Common myeloid progenitor, CD34-positive (primary cell): ENCODE measurements around the gene PHGDH.

Experiments used
- CTCF ChIA-PET: fragments of 350-600 bp; sonication (Branson Sonifier 250); formaldehyde crosslinking; loops from one replicate; lab custom pipeline; 2021; ENCODE audit warnings: antibody characterized with exemption; lab: Charles Lee
- POLR2A ChIA-PET: fragments of 350-600 bp; sonication (Branson Sonifier 250); formaldehyde crosslinking; loops from one replicate; lab custom pipeline; 2021; ENCODE audit warnings: antibody characterized with exemption; lab: Charles Lee
- DNase-seq, 3 donors: peaks; one replicate each; pipeline versions ENCODE4 v3.0.0 to v3.0.0-alpha.2; 2013
- H3K27ac ChIP-seq, 2 experiments: 1 replicate in 1 of 2; 2 replicates in 1 of 2; pipeline ENCODE4 v1.7.0; 2013; ENCODE audit warnings: inconsistent platforms in 2 of 2, low read length in 2 of 2, mild to moderate bottlenecking in 2 of 2, low read depth in 1 of 2, moderate library complexity in 1 of 2; ENCODE audit not compliant: severe bottlenecking in 2 of 2, insufficient read depth in 1 of 2, poor library complexity in 1 of 2
- H3K27me3 ChIP-seq, 5 experiments: replicated peaks in 2 of 5; 1 replicate in 3 of 5; 2 replicates in 2 of 5; pipeline versions ENCODE4 v1.6.1 to v1.7.0; 2013; ENCODE audit warnings: low read length in 4 of 5, mild to moderate bottlenecking in 2 of 5, moderate library complexity in 2 of 5, inconsistent platforms in 1 of 5; ENCODE audit not compliant: insufficient read depth in 5 of 5, control insufficient read depth in 4 of 5
- H3K36me3 ChIP-seq, 4 experiments: 1 replicate in 2 of 4; 2 replicates in 2 of 4; pipeline versions ENCODE4 v1.6.1 to v1.7.0; 2013; ENCODE audit warnings: low read length in 3 of 4, control low read depth in 1 of 4, mild to moderate bottlenecking in 1 of 4; ENCODE audit not compliant: control insufficient read depth in 4 of 4, insufficient read depth in 4 of 4
- H3K4me1 ChIP-seq, 4 experiments: 1 replicate in 3 of 4; 2 replicates in 1 of 4; pipeline versions ENCODE4 v1.6.1 to v1.7.1; 2013; ENCODE audit warnings: low read length in 3 of 4, mild to moderate bottlenecking in 3 of 4, control low read depth in 1 of 4, inconsistent platforms in 1 of 4, moderate library complexity in 1 of 4; ENCODE audit not compliant: control insufficient read depth in 4 of 4, insufficient read depth in 4 of 4; ENCODE audit errors: control extremely low read depth in 1 of 4
- H3K4me3 ChIP-seq, 7 experiments: 1 replicate in 4 of 7; 2 replicates in 3 of 7; pipeline versions ENCODE4 v1.5.1 to v1.7.0; 2013; ENCODE audit warnings: mild to moderate bottlenecking in 7 of 7, low read length in 6 of 7, moderate library complexity in 6 of 7, inconsistent platforms in 2 of 7, low read depth in 2 of 7, control low read depth in 1 of 7; ENCODE audit not compliant: insufficient read depth in 4 of 7, control insufficient read depth in 1 of 7; ENCODE audit errors: extremely low read depth in 1 of 7
- H3K9me3 ChIP-seq, 5 experiments: 1 replicate in 4 of 5; 2 replicates in 1 of 5; pipeline versions ENCODE4 v1.6.1 to v1.7.1; 2013; ENCODE audit warnings: low read length in 4 of 5, mild to moderate bottlenecking in 2 of 5, inconsistent platforms in 1 of 5, low read depth in 1 of 5, moderate library complexity in 1 of 5; ENCODE audit not compliant: control insufficient read depth in 4 of 5, insufficient read depth in 2 of 5; ENCODE audit errors: control extremely low read depth in 1 of 5
- WGBS: methylation state at CpG from one replicate; pipeline ENCODE4 v1.1.5; 2013; ENCODE audit not compliant: insufficient coverage; 5-methylcytosine and 5-hydroxymethylcytosine counted together

The PHGDH gene

GRCh38 chr1:119735217-119735616 is 23.5 kb downstream of the PHGDH start:
- no peak for DNase-seq
- CTCF ChIA-PET, result interaction anchor here (1.2 to 1.5 kb wide), 3 partner anchors 9 to 60 kb away, joined by 3 read pairs; no protein-coding TSS in a partner anchor
- Histone ChIP-seq H3K4me3 (no peak overlapping the region), H3K27ac (no peak overlapping the region), H3K9me3 (no peaks in the 10 kb centered on the region), H3K4me1 (peaks cover 0 to 11% (median 5%) of the 10 kb centered on the region in 4 experiments), H3K36me3 (peaks cover 12 to 90% (median 60%) of the 10 kb centered on the region in 4 experiments), H3K27me3 (no peaks in the 10 kb centered on the region)
- POLR2A ChIA-PET, result no interaction called here
- 96% methylated on average over 14 of the region's 14 CpGs for WGBS

GRCh38 chr1:119736649-119737039 is 24.9 kb downstream of the PHGDH start:
- 100% methylated on average over 1 of the region's 2 CpGs for WGBS
- no peaks in the 10 kb centered on the region for H3K9me3 ChIP-seq
- ChIA-PET CTCF (interaction anchor here (1.2 to 1.8 kb wide), 3 partner anchors 13 to 73 kb away, joined by 3 to 5 read pairs (median 4); no protein-coding TSS in a partner anchor), POLR2A (no interaction called here)
- H3K27ac ChIP-seq, result no peak overlapping the region
- H3K27me3 ChIP-seq, result no peaks in the 10 kb centered on the region
- H3K4me3 ChIP-seq, result no peak overlapping the region
- H3K4me1 ChIP-seq, result peaks cover 0 to 11% (median 5%) of the 10 kb centered on the region in 4 experiments
- DNase-seq, result peak in 1 of 3 donors; percentile 22
- peaks cover 10 to 91% (median 57%) of the 10 kb centered on the region in 4 experiments for H3K36me3 ChIP-seq

GRCh38 chr1:119737040-119737682 is 25.4 kb downstream of the PHGDH start:
- POLR2A ChIA-PET, result no interaction called here
- peaks cover 10 to 91% (median 58%) of the 10 kb centered on the region in 4 experiments for H3K36me3 ChIP-seq
- H3K4me1 ChIP-seq, result peaks cover 0 to 11% (median 5%) of the 10 kb centered on the region in 4 experiments
- WGBS, result 27% methylated on average over 16 of the region's 16 CpGs
- no peaks in the 10 kb centered on the region for H3K27me3 ChIP-seq
- DNase-seq, result peak; percentile 87 to 97 (median 95)
- no peak overlapping the region for H3K4me3 ChIP-seq
- no peaks in the 10 kb centered on the region for H3K9me3 ChIP-seq
- H3K27ac ChIP-seq, result no peak overlapping the region
- CTCF ChIA-PET, result interaction anchor here (1.2 to 1.8 kb wide), 3 partner anchors 13 to 72 kb away, joined by 3 to 5 read pairs (median 4); no protein-coding TSS in a partner anchor

GRCh38 chr1:119738100-119738720 is 26.5 kb downstream of the PHGDH start:
- no peaks in the 10 kb centered on the region for H3K27me3 ChIP-seq

GRCh38 chr1:119739150-119739549 is 27.4 kb downstream of the PHGDH start:
- Histone ChIP-seq H3K9me3 (no peaks in the 10 kb centered on the region), H3K4me1 (peaks cover 0 to 11% (median 5%) of the 10 kb centered on the region in 4 experiments), H3K27ac (no peak overlapping the region), H3K27me3 (no peaks in the 10 kb centered on the region), H3K36me3 (peaks cover 12 to 95% (median 56%) of the 10 kb centered on the region in 4 experiments), H3K4me3 (no peak overlapping the region)
- WGBS, result 97% methylated on average over 4 of the region's 6 CpGs
- CTCF ChIA-PET, result interaction anchor here (1.6 kb wide), 1 partner anchor 125 kb away, joined by 4 read pairs; no protein-coding TSS in a partner anchor
- POLR2A ChIA-PET, result interaction anchor here (0.7 kb wide), 1 partner anchor 71 kb away, joined by 3 read pairs; no protein-coding TSS in a partner anchor
- DNase-seq, result no peak

More at GRCh38 chr1:119738100-119738720, 26.5 kb downstream of the PHGDH start:
- POLR2A ChIA-PET, result no interaction called here
- Histone ChIP-seq H3K4me3 (no peak overlapping the region), H3K27ac (no peak overlapping the region), H3K36me3 (peaks cover 12 to 93% (median 60%) of the 10 kb centered on the region in 4 experiments), H3K9me3 (no peaks in the 10 kb centered on the region), H3K4me1 (peaks cover 0 to 11% (median 5%) of the 10 kb centered on the region in 4 experiments)
- 97% methylated on average over 5 of the region's 7 CpGs for WGBS
- DNase-seq, result no peak
- CTCF ChIA-PET, result interaction anchor here (1.8 kb wide), 1 partner anchor 14 kb away, joined by 5 read pairs; no protein-coding TSS in a partner anchor

- no peak overlapping the region for H3K27ac ChIP-seq
- ChIA-PET POLR2A (no interaction called here), CTCF (interaction anchor here (1.2 to 1.6 kb wide), 3 partner anchors 12 to 126 kb away, joined by 4 read pairs; no protein-coding TSS in a partner anchor)
- peaks cover 0 to 11% (median 5%) of the 10 kb centered on the region in 4 experiments for H3K4me1 ChIP-seq
- H3K9me3 ChIP-seq, result no peaks in the 10 kb centered on the region
- 89% methylated on average over 1 of the region's 2 CpGs for WGBS
- H3K36me3 ChIP-seq, result peaks cover 9 to 93% (median 48%) of the 10 kb centered on the region in 4 experiments
- no peak for DNase-seq
- H3K27me3 ChIP-seq, result no peaks in the 10 kb centered on the region
- H3K4me3 ChIP-seq, result no peak overlapping the region
Measured at GRCh38 chr1:119740261-119740660, 28.5 kb downstream of the PHGDH start.
